GM21619 (cell line): Measurements from ENCODE around the gene RNF169.
A peak's percentile ranks its signal among the peaks of the same experiment; 100 is the strongest.
"Not testable (repeated sequence)": the region's sequence is repeated elsewhere in the genome, so short reads cannot be mapped to it uniquely, and the experiment has no call there.

ENCODE experiments used
- ATAC-seq: cut with Tn5 transposase; IDR thresholded peaks from one replicate; pipeline ENCODE4 v1.9.1; 2021; ENCODE audit not compliant: unreplicated experiment

The RNF169 gene

DNA sequence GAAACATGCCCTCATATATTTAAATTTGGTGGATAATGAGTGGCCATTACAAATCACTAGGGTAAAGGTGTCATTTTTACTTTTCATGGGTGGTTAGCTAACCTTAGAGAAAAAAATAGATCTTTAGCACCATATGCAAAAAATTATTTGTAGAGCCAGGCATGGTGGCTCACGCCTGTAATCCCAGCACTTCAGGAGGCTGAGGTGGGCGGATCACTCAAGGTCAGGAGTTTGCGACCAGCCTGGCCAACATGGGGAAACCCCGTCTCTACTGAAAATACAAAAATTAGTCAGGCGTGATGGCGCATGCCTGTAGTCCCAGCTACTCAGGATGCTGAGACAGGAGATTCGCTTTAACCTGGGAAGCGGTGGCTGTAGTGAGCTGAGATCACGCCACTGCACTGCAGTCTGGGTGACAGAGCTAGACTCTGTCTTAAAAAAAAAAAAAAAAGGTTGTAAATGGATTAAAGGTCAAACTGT, 19.6 kb downstream of the RNF169 start:
- not testable (repeated sequence) for ATAC-seq

DNA sequence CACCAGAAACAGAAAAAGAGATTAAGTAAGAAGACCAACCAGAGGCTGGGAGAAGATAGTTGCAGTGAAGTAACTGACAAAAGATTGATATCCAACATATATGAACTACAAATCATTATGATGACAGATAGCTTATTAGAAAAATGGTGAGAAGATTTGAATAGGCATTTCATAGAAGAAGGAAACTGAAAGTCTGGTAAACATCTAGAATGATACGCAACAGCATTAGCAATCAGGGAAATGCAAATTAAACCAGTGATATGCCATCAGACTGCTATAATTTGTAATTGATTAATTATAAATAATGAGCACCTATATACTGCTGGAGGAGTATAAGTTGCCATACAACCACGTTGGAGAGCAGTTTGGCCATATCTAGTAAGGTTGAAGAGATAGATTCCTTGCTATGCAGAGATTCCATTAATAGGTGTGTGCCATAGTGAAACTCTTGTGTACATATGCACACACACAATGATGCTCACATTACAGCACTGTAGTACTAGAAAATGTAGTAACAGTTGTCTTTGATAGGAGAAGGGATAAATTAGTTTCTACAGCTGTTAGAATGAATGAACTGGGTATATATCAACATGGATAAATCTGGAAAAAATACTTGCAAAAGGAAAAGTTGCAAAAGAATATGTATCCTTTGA, 20.5 kb downstream of the RNF169 start:
- ATAC-seq, result no peak

GRCh38 chr11:74770456-74770855, 21.8 kb downstream of the RNF169 start:
- ATAC-seq, result no peak

GRCh38 chr11:74771139-74771538, 22.5 kb downstream of the RNF169 start:
- ATAC-seq, result no peak

DNA sequence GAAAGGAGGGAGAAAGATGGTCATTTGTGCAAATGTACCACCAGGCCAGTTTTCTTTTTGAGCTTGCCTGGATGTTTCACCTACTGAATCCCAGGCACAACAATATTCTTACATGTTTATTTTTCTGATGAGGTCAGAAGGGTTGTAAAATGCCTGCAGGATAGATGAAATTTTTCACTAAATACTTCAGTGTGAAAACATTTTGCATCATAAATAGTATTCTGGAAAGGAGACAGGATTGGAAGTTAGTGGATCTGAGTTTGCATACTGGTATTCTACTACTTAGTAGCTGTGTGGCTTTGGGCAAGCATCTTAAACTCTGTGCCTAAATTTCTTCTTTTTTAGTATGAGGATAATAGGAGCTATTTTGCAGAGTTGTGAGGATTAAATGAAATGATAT, 24.8 kb downstream of the RNF169 start:
- ATAC-seq, result no peak

DNA sequence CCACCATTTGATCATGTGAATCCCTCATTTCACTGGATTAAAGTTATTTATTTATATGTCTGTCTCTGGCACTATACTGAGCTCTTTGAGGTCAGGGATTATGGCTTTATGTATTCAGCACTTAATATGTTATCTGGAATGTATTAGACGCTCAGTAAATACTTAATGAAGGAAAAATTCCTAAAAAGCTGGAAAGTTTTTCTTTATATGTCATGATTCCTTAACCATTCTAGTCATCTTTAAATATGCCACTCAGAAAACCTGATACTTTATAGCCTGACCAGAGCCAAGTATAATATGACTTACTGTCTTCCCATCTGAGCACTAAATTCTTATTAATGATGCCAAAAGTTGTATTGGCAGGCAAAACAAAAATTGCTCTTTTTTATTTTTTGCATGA, 27.1 kb downstream of the RNF169 start:
- no peak for ATAC-seq

GRCh38 chr11:74776546-74776945, 27.9 kb downstream of the RNF169 start:
- ATAC-seq, result no peak

DNA sequence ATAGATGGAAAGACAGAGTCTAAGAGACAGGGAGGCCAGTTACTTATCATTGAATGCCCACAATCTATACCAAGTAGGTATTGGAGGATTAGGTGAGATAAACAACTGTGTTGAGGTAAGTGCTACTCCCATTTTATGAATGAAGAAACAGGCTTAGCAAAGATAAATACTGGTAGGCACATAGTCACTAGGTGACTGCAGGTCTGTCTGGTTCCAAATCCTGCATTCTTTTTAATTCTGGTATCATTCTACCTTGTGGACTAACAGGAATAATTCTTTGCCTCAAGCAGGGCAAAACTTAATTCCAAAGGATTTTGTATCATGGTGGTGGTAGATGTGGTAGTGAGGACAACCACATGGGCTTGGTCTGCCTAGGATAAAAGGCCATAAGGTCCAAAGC, 28.4 kb downstream of the RNF169 start:
- ATAC-seq, result no peak

DNA sequence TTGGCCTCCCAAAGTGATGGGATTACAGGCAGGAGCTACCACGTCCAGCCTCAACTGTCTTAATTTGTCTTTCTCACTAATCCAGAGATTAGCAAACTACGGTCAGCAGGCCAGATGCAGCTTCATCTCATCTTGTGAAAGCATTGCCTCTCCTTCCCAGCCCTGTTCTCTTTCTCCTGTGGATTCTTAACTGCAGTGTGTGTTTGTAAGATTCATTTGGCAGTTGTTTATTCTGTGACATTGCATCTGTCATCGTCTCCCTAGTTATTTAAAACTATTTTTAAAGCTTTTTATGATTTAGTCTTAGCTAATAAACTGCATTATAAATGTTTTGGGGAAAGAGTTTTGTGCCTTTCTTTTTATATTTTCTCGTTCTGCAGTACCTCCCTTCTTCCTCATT, 29.2 kb downstream of the RNF169 start:
- no peak for ATAC-seq

- ATAC-seq, result no peak
Observed at GRCh38 chr11:74778581-74778980, 29.9 kb downstream of the RNF169 start.

GRCh38 chr11:74780248-74781005, 31.8 kb downstream of the RNF169 start:
- ATAC-seq, result no peak

- peak; percentile 57 for ATAC-seq
Observed at GRCh38 chr11:74783241-74783871, 34.7 kb downstream of the RNF169 start.

DNA sequence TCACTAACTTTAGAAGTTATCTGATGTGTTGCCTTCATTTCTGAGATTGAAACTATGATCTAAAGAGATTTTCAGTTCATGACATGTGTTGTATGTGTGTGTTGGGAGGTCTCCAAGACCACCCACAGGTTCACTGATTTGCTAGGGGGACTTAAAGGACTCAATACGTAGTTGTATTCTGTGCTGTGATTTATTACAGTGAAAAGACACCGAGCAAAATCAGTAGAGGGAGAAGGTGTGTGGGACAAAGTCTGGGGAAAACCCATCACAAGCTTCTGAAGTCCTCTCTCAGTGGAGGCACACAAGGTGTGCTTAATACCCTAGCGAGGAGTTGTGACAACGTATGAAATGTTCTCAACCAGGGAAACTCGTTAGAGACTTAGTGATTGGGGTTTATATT, 35.6 kb downstream of the RNF169 start:
- peak; percentile 71 for ATAC-seq

DNA sequence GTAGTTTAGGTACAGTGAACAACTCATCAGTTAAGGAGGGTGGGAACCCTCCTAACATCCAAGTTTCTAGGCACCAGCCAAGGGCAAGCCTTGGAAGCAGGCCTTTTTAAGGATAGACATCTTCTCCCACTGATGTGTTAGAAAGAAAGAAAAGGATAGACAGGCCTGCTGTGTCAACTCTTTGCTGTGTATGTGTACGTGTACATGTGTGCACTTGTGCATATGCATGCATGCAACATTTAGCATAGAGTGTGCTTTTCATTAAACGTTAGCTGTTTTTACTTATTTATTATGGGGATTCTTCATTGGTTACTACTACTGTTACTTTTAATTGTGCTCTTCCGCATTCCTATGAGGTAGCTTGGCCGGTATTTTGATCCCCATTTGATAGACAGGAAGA, 36.1 kb downstream of the RNF169 start:
- ATAC-seq, result no peak

- no peak for ATAC-seq
Observed at GRCh38 chr11:74786574-74786973, 37.9 kb downstream of the RNF169 start.

- no peak for ATAC-seq
Observed at GRCh38 chr11:74791333-74792100, 42.9 kb downstream of the RNF169 start.

GRCh38 chr11:74806267-74806666, 57.6 kb downstream of the RNF169 start:
- no peak for ATAC-seq

GRCh38 chr11:74809801-74810200, 61.2 kb downstream of the RNF169 start:
- ATAC-seq, result no peak

GRCh38 chr11:74815966-74816365, 67.3 kb downstream of the RNF169 start:
- no peak for ATAC-seq

DNA sequence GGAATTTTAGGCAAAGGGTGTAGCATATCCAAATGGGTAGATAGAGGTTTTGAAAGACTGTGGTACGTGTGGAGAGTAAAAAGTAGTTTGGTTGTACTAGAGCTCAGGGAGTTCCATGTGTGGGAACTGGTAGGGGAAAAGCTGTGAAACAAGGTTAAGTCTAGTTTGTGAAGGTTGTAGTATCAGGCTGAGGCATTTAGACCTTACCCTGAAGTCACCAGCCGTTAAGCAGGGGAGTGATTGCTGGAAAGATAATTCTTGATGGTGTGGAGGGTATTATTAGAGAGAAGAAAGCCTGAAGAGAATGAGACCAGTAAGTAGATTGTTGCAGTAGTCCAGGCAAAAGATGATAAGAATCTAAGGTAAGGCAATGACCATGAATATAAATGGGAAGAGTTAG, 68.0 kb downstream of the RNF169 start:
- no peak for ATAC-seq

GRCh38 chr11:74818283-74818946, 69.8 kb downstream of the RNF169 start:
- ATAC-seq, result no peak
